ENCODE results near the gene PAPSS1. TPM values are rescaled to one million over a fixed set of nuclear protein-coding genes. Genes with fewer than 3 reads are reported as not detected.

PAPSS1 gene
- total RNA-seq, 1 donor from 2014 or later, result 68.2 TPM

GRCh38 chr4:107648178-107648991, 71.6 kb downstream of the PAPSS1 start:
- no peaks in the 10 kb centered on the region for H3K27me3 ChIP-seq (ENCODE audit: low read depth)
- no peak for TF ChIP-seq CTCF (IDR thresholded peaks at IDR 0.05)
- H3K4me3 ChIP-seq, result no peak overlapping the region
- no peak overlapping the region for H3K27ac ChIP-seq
- DNase-seq, result no peak
- H3K9me3 ChIP-seq, result no peaks in the 10 kb centered on the region
- peaks cover 3% of the 10 kb centered on the region for H3K4me1 ChIP-seq
- ATAC-seq, result no peak
- H3K36me3 ChIP-seq, result peaks cover 20% of the 10 kb centered on the region
- intact Hi-C loops (cut with DNase I), result no loop called here

DNA sequence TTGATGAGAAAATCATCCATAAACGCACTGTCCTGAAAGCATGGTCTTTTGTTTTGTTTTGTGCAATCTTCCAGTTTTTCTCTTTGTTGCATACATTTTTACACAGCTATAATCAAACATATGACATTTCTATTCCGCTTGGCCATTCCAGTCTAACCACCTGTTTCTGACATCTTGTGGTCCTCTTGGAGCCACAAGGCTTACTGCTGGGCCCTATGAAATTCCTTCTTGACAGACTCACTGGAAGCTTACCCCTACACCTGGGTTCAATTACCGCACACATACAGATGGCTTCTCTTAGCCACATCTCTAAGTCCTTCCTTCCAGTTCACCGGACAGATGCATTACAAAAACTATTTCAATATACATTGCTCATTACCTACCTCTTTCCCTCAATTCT, 72.4 kb downstream of the PAPSS1 start:
- H3K36me3 ChIP-seq, result peaks cover 22% of the 10 kb centered on the region
- no peak overlapping the region for H3K4me3 ChIP-seq
- no peak overlapping the region for H3K27ac ChIP-seq
- no peaks in the 10 kb centered on the region for H3K27me3 ChIP-seq (ENCODE audit: low read depth)
- peaks cover 3% of the 10 kb centered on the region for H3K4me1 ChIP-seq
- ATAC-seq, result no peak
- no peak for DNase-seq
- H3K9me3 ChIP-seq, result no peaks in the 10 kb centered on the region
- intact Hi-C loops (cut with DNase I), result no loop called here
- no peak for TF ChIP-seq CTCF (IDR thresholded peaks at IDR 0.05)

DNA sequence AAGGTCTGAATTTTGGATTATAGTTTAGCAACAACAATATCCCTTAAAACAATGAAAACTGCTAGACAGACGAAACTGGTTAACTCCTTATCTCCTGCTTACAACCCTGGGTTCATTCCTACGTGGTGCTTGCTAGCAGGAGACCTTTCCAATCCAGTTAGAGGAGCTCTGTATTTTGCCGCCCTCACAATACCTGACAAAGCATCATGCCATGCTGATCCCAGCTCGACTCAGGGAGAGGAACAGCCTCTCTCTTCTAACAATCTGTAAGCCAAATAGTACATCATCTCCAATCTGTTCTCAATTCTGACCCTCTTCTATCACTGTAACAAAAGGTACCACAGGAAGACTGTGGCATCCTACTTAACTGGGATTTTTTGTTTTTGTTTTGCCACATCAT, 74.4 kb downstream of the PAPSS1 start:
- ATAC-seq, result no peak
- H3K4me3 ChIP-seq, result no peak overlapping the region
- peaks cover 22% of the 10 kb centered on the region for H3K36me3 ChIP-seq
- no peak for TF ChIP-seq CTCF (IDR thresholded peaks at IDR 0.05)
- no peaks in the 10 kb centered on the region for H3K9me3 ChIP-seq
- H3K4me1 ChIP-seq, result peaks cover 3% of the 10 kb centered on the region
- H3K27ac ChIP-seq, result no peak overlapping the region
- no peak for DNase-seq
- no peaks in the 10 kb centered on the region for H3K27me3 ChIP-seq (ENCODE audit: low read depth)
- intact Hi-C loops (cut with DNase I), result no loop called here

DNA sequence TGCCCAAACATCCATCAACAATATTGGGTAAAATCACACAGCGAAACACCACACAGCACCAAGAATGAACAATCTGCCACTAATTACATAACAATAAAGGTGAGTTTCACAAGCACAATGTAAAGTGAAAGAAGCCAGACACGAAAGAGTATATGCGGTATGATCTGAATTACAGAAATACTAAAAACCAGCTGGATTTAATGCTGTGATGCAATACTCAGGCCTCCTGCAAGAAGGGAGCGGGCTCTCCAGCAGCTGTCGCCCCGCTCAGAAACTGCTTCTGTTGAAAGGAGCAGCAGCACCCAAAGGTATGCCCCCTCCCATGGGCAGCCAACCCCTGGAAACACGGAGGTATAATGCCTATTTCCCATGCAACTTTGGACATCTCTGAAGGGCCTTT, 77.0 kb downstream of the PAPSS1 start:
- intact Hi-C loops (cut with DNase I), result no loop called here
- Histone ChIP-seq H3K36me3 (peaks cover 22% of the 10 kb centered on the region), H3K27ac (no peak overlapping the region), H3K4me3 (no peak overlapping the region), H3K4me1 (no peaks in the 10 kb centered on the region), H3K9me3 (no peaks in the 10 kb centered on the region), H3K27me3 (ENCODE audit: low read depth) (no peaks in the 10 kb centered on the region)
- no peak for ATAC-seq
- no peak for DNase-seq
- no peak for TF ChIP-seq CTCF (IDR thresholded peaks at IDR 0.05)

DNA sequence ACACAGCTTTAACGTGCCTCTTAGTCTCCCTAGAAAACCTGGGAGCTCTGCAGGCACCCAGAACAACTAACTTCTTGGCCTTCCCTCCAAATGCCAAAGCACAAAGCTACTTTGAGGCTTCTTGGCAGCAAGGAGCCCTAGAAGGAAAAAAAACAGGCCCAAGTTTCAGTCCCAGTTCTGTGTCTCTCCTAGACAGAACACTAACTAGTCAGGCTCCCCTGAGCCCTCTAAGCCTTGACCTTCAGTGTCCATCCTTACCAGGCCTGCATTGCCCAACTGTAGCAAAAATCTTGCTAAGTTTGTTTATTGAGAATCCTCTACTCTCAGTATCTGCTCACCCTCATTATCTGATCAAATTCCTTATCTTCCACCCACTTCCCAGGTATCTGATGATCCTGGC, 79.2 kb downstream of the PAPSS1 start:
- Histone ChIP-seq H3K4me1 (no peaks in the 10 kb centered on the region), H3K9me3 (no peaks in the 10 kb centered on the region), H3K27ac (no peak overlapping the region), H3K36me3 (peaks cover 22% of the 10 kb centered on the region), H3K27me3 (ENCODE audit: low read depth) (no peaks in the 10 kb centered on the region), H3K4me3 (no peak overlapping the region)
- ATAC-seq, result no peak
- intact Hi-C loops (cut with DNase I), result no loop called here
- no peak for DNase-seq
- no peak for TF ChIP-seq CTCF (IDR thresholded peaks at IDR 0.05)
